A673 (cell line): ENCODE data around the gene HSPB8. TPM values are rescaled to one million over a fixed set of nuclear protein-coding genes. Genes with fewer than 3 reads are reported as not detected.

Source experiments
- BruUV-seq: library from RNA; stranded (reverse); fragments of 400-500 nt; replicated peaks from 2 replicates; lab custom pipeline; 2021; lab: Mats Ljungman, UMichigan
- CTCF ChIA-PET: fragments of 300-600 bp; sonication (Branson Sonifier 250); formaldehyde crosslinking; loops from one replicate; lab custom pipeline; 2022; ENCODE audit warnings: antibody characterized with exemption; lab: Charles Lee
- POLR2A ChIA-PET: fragments of 300-600 bp; sonication (Branson Sonifier 250); formaldehyde crosslinking; loops from one replicate; lab custom pipeline; 2022; ENCODE audit warnings: antibody characterized with exemption; ENCODE audit not compliant: low non-redundant PET; lab: Charles Lee
- DNase-seq: peaks from one replicate; pipeline ENCODE4 v3.0.0-alpha.2; 2015; ENCODE audit warnings: low spot score
- H3K27ac ChIP-seq: fragments of 200-600 bp; sonication (generic); 2 replicates; pipeline ENCODE4 v1.5.1; 2016; ENCODE audit warnings: mixed run types, low read depth, mild to moderate bottlenecking, mixed read lengths, antibody characterized with exemption, low read length; ENCODE audit not compliant: poor library complexity, severe bottlenecking
- H3K27me3 ChIP-seq: fragments of 200-600 bp; sonication (generic); replicated peaks from 2 replicates; pipeline ENCODE4 v1.6.1; 2017; ENCODE audit warnings: mixed run types, low read depth, mild to moderate bottlenecking, mixed read lengths, antibody characterized with exemption, low read length; ENCODE audit not compliant: insufficient read depth, poor library complexity
- H3K36me3 ChIP-seq: fragments of 200-600 bp; sonication (generic); 2 replicates; pipeline ENCODE4 v1.6.1; 2016; ENCODE audit warnings: mixed run types, mild to moderate bottlenecking, mixed read lengths, antibody characterized with exemption, low read length; ENCODE audit not compliant: insufficient read depth, poor library complexity, severe bottlenecking
- H3K4me1 ChIP-seq: fragments of 200-600 bp; sonication (generic); 2 replicates; pipeline ENCODE4 v1.6.1; 2017; ENCODE audit warnings: mixed run types, mild to moderate bottlenecking, mixed read lengths, antibody characterized with exemption, low read length; ENCODE audit not compliant: insufficient read depth, poor library complexity, severe bottlenecking
- H3K4me3 ChIP-seq: fragments of 200-600 bp; sonication (generic); 2 replicates; pipeline ENCODE4 v1.5.1; 2016; ENCODE audit warnings: low read depth, mixed run types, mild to moderate bottlenecking, mixed read lengths, low read length; ENCODE audit not compliant: poor library complexity, severe bottlenecking
- H3K9me3 ChIP-seq: fragments of 200-600 bp; sonication (generic); 2 replicates; pipeline ENCODE4 v1.6.1; 2016; ENCODE audit warnings: mixed run types, low read depth, mild to moderate bottlenecking, mixed read lengths, antibody characterized with exemption, low read length; ENCODE audit not compliant: poor library complexity, severe bottlenecking
- CTCF ChIP-seq: fragments of 300-800, 200-600 bp; sonication (generic); conservative IDR thresholded peaks from 2 replicates; pipeline ENCODE4 v1.5.1; 2017; ENCODE audit warnings: low read depth, mild to moderate bottlenecking, antibody characterized with exemption, low read length, moderate library complexity, mixed read lengths
- EZH2 ChIP-seq: fragments of 200-600 bp; sonication (generic); IDR thresholded peaks from 2 replicates; pipeline ENCODE4 v1.6.1; 2017; ENCODE audit warnings: borderline replicate concordance, low read depth, mild to moderate bottlenecking, mixed read lengths, antibody characterized with exemption, low read length; ENCODE audit not compliant: poor library complexity, severe bottlenecking
- intact Hi-C: fragments of 100-400 bp; cut with micrococcal nuclease; formaldehyde crosslinking; loops from one replicate; pipeline ENCODE4 v1.10.0; 2022; ENCODE audit not compliant: unreplicated experiment
- total RNA-seq: library from RNA; stranded (reverse); gene quantifications from 2 replicates; pipeline ENCODE4 v1.2.3, GENCODE V29; 2021

HSPB8 gene
- total RNA-seq, 1 experiment from 2014 or later: 0.13 TPM

- Histone ChIP-seq H3K4me3 (no peak overlapping the region), H3K27ac (no peak overlapping the region), H3K27me3 (peaks cover 31% of the 10 kb centered on the region), H3K9me3 (no peaks in the 10 kb centered on the region), H3K4me1 (no peaks in the 10 kb centered on the region), H3K36me3 (no peaks in the 10 kb centered on the region)
- DNase-seq: no peak
- BruUV-seq: no TSS peak
- intact Hi-C loops: no loop called here
- POLR2A ChIA-PET: no interaction called here
- CTCF ChIA-PET: no interaction called here
- TF ChIP-seq EZH2: no peak
- no peak for TF ChIP-seq CTCF
These were observed 21.9 kb downstream of the HSPB8 start for GRCh38 chr12:119200601-119201000.

GRCh38 chr12:119201789-119202543 is 23.2 kb downstream of the HSPB8 start:
- Histone ChIP-seq H3K27me3 (peaks cover 37% of the 10 kb centered on the region), H3K9me3 (no peaks in the 10 kb centered on the region), H3K36me3 (no peaks in the 10 kb centered on the region), H3K27ac (no peak overlapping the region), H3K4me3 (no peak overlapping the region), H3K4me1 (no peaks in the 10 kb centered on the region)
- intact Hi-C loops: no loop called here
- POLR2A ChIA-PET: interaction anchor here (0.6 kb wide), 1 partner anchor 242 kb away, joined by 3 read pairs; no protein-coding TSS in a partner anchor
- no peak for TF ChIP-seq CTCF
- TF ChIP-seq EZH2: no peak
- no peak for DNase-seq
- no TSS peak for BruUV-seq
- CTCF ChIA-PET: no interaction called here

- H3K4me1 ChIP-seq: no peaks in the 10 kb centered on the region
- POLR2A ChIA-PET: interaction anchor here (0.6 kb wide), 1 partner anchor 242 kb away, joined by 3 read pairs; no protein-coding TSS in a partner anchor
- CTCF ChIA-PET: no interaction called here
These were observed 23.8 kb downstream of the HSPB8 start for GRCh38 chr12:119202544-119202943.

More at GRCh38 chr12:119202544-119202943, 23.8 kb downstream of the HSPB8 start:
- Histone ChIP-seq H3K27ac (no peak overlapping the region), H3K4me3 (no peak overlapping the region), H3K9me3 (no peaks in the 10 kb centered on the region), H3K36me3 (no peaks in the 10 kb centered on the region), H3K27me3 (peaks cover 42% of the 10 kb centered on the region)
- no peak for DNase-seq
- no TSS peak for BruUV-seq
- intact Hi-C loops: no loop called here
- TF ChIP-seq CTCF: no peak
- TF ChIP-seq EZH2: no peak
